Measurements from ENCODE around the gene HOXD8.

Gene HOXD8

GRCh38 chr2:176103742-176104315 lies 25.7 kb upstream of the HOXD8 start:
- no peak for DNase-seq

DNA sequence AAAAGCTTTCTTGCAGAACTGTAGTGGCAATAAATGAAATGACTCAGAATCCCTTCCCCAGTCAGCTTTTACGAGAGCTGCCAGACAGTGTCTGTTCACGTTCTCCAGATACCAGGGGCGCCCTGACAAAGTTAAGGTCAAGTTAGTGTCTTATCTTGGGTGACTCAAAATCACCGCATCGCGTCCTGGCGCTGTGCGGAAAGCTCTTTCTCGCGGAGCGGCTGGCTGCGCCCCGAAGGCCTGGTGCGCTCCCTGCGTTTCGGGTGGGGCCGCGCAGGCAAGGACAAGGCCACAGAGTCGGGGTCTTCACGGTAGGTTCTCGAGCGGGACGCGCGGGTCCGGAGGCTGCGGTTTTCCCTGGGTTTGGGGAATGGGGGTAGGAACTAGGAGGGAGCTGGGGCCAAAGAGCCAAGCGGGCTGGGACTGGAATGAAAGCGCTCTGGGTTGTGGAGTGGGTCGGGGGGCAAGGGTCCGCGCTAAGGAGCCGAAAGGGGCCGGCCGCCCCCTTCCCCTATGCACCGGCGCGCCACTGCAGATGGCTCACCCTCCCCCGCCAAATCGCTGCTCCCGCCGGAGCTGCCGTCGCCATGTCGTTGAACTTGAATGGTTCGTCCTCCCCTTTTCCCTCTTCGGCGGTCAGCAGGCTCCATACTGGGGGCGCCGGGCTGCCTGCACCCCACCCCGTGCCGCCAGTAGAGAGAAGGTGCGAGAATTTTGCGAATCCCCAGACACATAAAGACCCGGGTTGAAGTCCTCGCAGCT lies 25.0 kb upstream of the HOXD8 start:
- no peak for DNase-seq

- no peak for DNase-seq
These were observed 24.3 kb upstream of the HOXD8 start for GRCh38 chr2:176105078-176105729.

GRCh38 chr2:176105730-176106580 lies 23.6 kb upstream of the HOXD8 start:
- no peak for DNase-seq

DNA sequence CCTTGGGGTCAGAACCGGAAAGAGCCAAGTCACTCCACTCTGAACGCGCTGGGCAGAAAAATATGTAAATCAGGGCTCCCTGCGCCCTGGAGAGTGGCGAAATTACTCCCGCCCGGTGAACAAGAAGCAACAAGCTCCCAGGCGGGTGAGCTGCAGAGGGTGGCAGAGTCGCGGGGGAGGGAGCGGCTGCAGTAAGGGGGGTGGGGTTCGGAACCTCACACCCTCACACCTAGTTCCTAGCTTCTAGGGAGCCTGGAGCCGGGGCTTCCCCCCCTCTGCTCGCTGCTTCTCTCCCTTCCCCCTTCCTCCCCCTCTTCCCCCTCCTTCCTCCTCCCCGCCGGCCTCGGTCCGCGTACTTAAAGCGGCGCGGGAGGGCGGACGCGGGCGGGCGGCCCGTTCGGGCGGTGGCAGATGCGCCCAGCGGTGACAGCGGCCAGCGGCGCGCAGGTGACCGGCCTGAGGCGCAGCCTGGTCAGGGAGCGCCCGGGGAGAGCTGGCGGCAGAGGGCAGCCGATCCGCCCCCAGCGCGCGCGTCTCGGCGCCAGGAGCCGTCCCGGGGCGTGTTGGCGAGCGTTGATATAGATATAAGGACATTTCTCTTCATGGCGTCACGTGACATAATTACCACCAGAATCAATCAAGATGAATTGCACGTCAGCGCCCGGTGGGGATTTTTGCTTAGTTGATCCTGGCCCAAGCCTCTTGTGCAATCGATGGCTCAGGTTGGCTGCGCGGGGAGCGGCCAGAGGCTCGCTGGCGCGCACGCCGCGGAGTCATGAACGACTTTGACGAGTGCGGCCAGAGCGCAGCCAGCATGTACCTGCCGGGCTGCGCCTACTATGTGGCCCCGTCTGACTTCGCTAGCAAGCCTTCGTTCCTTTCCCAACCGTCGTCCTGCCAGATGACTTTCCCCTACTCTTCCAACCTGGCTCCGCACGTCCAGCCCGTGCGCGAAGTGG lies 22.6 kb upstream of the HOXD8 start, which contains the start of gene HOXD11:
Gene HOXD11, plus strand, starts transcription at position 700 of the 959 bp plus-strand sequence. Its CDS starts 76 bp downstream, at position 776.
- DNase-seq: no peak

- no peak for DNase-seq
These were observed 21.7 kb upstream of the HOXD8 start for GRCh38 chr2:176107731-176108181.

DNA sequence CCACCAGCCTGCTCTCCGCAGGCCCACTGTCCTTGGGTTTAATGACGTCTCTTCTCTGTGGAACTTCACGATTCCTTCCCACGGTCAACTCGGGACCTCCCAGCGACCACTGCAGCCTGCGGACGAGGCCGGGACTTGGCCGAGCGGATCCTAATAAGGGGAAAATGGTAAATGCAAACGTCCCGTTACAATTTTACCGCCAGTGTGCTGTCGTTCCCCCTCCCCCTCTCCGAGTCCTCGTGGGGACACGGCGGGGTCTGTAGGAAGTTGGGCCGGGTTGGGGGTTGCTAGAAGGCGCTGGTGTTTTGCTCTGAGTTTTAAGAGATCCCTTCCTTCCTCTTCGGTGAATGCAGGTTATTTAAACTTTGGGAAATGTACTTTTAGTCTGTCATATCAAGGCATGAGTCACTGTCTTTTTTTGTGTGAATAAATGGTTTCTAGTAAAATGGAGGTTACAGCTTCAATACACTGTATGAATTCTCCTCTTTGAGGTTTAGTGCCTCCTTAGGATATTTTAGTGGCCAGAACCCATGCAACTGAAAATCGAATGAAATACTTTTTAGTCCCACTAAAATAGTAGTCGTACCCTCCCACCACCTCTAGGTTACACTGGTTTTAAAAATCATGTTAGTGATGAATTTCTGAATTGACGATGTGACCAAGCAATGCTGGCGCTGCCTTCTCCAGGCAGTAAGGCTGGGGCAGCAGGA lies 20.2 kb upstream of the HOXD8 start:
- DNase-seq: no peak

DNA sequence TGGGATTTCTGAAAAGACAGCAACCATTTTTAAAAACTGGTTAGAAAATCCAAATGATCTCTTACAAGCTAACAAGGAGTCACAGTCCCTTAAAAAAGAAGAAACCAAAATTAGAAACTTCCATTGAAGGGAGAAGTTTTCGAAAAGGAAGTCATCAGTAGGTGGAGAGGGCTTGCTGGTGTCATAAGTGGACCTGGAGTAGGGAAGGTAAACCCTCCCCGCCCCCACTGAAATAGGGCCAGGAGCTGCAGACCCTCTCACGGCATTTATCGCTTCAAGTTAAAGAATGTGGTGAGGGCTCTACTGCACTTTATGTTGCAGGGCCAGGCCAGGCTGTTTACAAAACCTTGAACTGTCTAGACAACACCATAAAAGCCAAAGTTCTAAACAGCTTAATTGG lies 19.6 kb upstream of the HOXD8 start:
- DNase-seq: no peak

DNA sequence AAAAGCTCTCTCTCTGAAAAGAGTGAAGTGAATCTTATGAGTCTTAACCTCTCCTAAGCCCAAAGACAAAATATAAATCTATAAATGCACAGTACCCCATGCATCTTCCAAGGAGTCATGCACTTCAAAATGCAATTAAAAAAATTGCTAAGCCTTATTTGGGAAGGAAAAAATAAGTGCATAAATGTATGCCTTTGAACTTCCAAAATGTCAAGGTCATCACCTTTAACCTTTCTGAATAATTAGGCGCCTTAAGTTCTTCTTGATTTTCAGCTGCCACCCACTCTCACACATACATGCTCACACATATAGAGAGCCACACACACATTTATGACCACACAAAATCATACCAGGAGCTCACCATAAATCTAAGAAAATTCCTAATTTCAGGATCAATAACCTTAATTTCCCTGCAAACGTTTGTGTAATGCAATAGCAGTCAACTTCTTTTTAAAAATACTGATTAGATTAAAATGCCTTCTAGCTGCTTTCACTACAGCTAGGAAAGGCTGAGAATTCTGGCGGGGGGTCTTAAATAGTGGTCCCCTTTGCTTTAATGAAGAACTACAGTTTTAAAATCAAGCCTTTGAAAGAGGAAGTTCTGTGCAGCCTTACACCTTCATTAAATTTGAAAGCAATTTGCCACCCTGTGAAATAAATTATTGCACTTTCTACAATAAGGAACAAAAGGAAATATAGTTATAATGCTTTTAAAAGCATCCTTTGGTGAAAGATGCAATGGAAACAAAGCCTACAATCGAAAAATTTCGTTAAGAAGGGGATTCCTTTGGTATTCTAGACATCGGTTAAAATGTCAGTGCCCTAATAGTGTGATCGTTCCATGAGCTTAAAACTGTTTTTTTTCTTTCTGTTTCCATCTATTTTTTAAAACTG lies 18.8 kb upstream of the HOXD8 start:
- no peak for DNase-seq

GRCh38 chr2:176111309-176111663 lies 18.2 kb upstream of the HOXD8 start:
- no peak for DNase-seq

- no peak for DNase-seq
These were observed 17.6 kb upstream of the HOXD8 start for GRCh38 chr2:176111846-176112374.

GRCh38 chr2:176112375-176113302 lies 16.9 kb upstream of the HOXD8 start:
- DNase-seq: no peak

- no peak for DNase-seq
These were observed 15.2 kb upstream of the HOXD8 start for GRCh38 chr2:176114120-176114929.

- DNase-seq: no peak
These were observed 14.4 kb upstream of the HOXD8 start for GRCh38 chr2:176114930-176115625.

DNA sequence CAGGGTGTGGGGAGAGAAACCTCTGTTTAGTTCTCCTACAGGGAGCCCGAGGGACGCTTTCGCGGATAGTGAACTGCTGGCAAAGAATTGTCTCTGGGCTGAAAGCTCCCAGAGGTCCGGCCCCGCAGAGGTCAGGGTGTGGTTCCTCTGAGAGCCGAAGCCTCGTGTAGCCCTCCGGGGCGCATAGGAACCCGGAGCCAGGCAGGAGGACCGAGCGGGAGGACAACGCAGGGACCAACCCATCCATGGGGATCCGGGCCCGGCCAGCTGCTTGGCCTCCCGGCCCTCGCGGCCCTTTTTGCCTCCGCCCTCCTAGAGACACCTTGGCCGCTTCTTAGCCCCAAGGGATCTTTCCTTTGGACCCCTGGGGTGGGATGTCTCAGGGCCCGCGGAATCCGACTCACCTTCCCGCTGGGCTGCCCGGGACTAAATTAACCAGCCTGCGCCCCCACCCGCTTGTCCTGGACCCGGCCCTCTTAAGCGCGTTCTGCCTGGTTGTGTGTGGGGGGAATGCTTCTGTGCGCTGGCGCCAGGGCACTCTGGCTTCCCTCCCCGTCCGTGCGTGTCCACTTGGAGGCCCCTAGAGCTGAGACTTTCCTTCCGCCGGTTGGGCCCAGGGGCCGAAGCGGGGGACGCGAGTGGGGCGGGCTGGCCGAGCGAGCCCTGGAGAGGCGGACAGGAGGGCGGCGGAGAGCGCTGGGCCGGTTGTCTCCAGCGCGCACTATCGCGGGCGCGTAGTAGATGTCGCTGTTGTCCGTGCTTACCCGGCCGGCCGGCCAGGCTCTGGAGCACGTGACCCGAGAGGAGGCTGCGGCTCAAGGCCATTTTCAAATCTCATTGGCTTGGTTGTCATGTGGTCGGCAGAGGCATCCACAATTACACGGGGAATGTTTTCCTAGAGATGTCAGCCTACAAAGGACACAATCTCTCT lies 13.4 kb upstream of the HOXD8 start, which contains the start of gene HOXD10:
Gene HOXD10, plus strand, starts transcription at position 896 of the 931 bp plus-strand sequence. CDS start 56 bp downstream, outside the sequence.
- no peak for DNase-seq
